ENCODE measurements around the gene DPH1. TPM values are rescaled to one million over a fixed set of nuclear protein-coding genes. Genes with fewer than 3 reads are reported as not detected.
A peak's percentile ranks its signal among the peaks of the same experiment; 100 is the strongest.

The DPH1 gene
- total and polyA plus RNA-seq, 2 of the 4 experiments (the other 2 are of a cell fraction): 24.4 to 49.9 TPM

DNA sequence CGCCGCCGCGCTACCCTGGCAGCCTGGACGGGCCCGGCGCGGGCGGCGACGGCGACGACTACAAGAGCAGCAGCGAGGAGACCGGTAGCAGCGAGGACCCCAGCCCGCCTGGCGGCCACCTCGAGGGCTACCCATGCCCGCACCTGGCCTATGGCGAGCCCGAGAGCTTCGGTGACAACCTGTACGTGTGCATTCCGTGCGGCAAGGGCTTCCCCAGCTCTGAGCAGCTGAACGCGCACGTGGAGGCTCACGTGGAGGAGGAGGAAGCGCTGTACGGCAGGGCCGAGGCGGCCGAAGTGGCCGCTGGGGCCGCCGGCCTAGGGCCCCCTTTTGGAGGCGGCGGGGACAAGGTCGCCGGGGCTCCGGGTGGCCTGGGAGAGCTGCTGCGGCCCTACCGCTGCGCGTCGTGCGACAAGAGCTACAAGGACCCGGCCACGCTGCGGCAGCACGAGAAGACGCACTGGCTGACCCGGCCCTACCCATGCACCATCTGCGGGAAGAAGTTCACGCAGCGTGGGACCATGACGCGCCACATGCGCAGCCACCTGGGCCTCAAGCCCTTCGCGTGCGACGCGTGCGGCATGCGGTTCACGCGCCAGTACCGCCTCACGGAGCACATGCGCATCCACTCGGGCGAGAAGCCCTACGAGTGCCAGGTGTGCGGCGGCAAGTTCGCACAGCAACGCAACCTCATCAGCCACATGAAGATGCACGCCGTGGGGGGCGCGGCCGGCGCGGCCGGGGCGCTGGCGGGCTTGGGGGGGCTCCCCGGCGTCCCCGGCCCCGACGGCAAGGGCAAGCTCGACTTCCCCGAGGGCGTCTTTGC is 28.0 kb downstream of the DPH1 start:
- Histone ChIP-seq H2AK9ac (replicated peaks; ENCODE audit: low read depth, low read length, poor library complexity) (peak overlapping the region; percentile 68), H3K18ac (ENCODE audit: low read depth, low read length) (peak overlapping the region; percentile 53; the same call in 1 of the 2 replicates), H4K91ac (ENCODE audit: insufficient read depth, low read depth, low read length) (peak overlapping the region; percentile 70; the same call in 1 of the 2 replicates), H4K5ac (ENCODE audit: low read depth, low read length) (peak overlapping the region; percentile 85), H3K4ac (ENCODE audit: low read depth, low read length) (peak overlapping the region; percentile 81), H3K4me3 (ENCODE audit: insufficient read depth, low read depth, low read length) (peak overlapping the region; percentile 30), H3K36me3 (ENCODE audit: control insufficient read depth, insufficient read depth, low read length) (peaks cover 46% of the 10 kb centered on the region), H3K4me2 (ENCODE audit: low read depth, low read length) (peak overlapping the region; percentile 82), H2BK120ac (ENCODE audit: low read depth, low read length) (peak overlapping the region; percentile 71), H2AFZ (replicated peaks; ENCODE audit: low read length, poor library complexity) (peak overlapping the region; percentile 77), H3K79me1 (ENCODE audit: low read depth in 1 of 2, low read length in 2 of 2) (peaks cover 13 to 52% of the 10 kb centered on the region in 2 experiments), H3K9me1 (ENCODE audit: insufficient read depth, low read length) (0 out of 2 replicates have a peak, but pooled peaks cover 7% of the 10 kb centered on the region), H2BK15ac (ENCODE audit: low read depth, low read length) (no peak overlapping the region; the same call in 2 of the 3 replicates), H2BK5ac (ENCODE audit: low read depth, low read length, poor library complexity, severe bottlenecking) (peak overlapping the region; percentile 95), H4K20me1 (ENCODE audit: insufficient read depth, low read length) (peaks cover 30% of the 10 kb centered on the region), H3K27me3 (ENCODE audit: control insufficient read depth, insufficient read depth, low read length) (no peaks in the 10 kb centered on the region), H3K27ac (ENCODE audit: insufficient read depth, low read length) (peak overlapping the region; percentile 98), H3K9me3 (ENCODE audit: control insufficient read depth, insufficient read depth, low read length) (no peaks in the 10 kb centered on the region), H3K4me1 (ENCODE audit: control insufficient read depth, insufficient read depth, low read length) (peaks cover 46% of the 10 kb centered on the region), H3K9ac (ENCODE audit: low read depth, low read length) (peak overlapping the region; percentile 84), H3K14ac (replicated peaks; ENCODE audit: low read depth, low read length) (peak overlapping the region; percentile 53), H4K8ac (ENCODE audit: low read depth in 2 of 2, low read length in 2 of 2) (peak overlapping the region; percentile 64 to 75), H2AK5ac (ENCODE audit: low read depth, low read length) (peak overlapping the region; percentile 92), H3K23ac (ENCODE audit: low read depth, low read length) (peak overlapping the region; percentile 90), H3K56ac (ENCODE audit: extremely low read depth, insufficient read depth, low read length) (peak overlapping the region; percentile 43; the same call in 1 of the 2 replicates), H2BK20ac (ENCODE audit: low read depth, low read length) (no peak overlapping the region)
- no TSS peak for BruUV-seq (replicated peaks)
- in situ Hi-C loops (cut with MboI; ENCODE audit: low sequenced_read_pairs) (no loop called here), intact Hi-C loops (cut with micrococcal nuclease) (no loop called here), dilution Hi-C loops (cut with HindIII; ENCODE audit: low sequenced_read_pairs, unreplicated experiment) (no loop called here)
- 38% methylated on average over 76 of the region's 98 CpGs; no CpG with 5 or more reads in 1 of the 2 experiments for WGBS, 2 experiments (ENCODE audit: extremely low coverage in 2 of 2, insufficient read length in 1 of 2)
- ChIA-PET POLR2A (ENCODE audit: unreplicated experiment) (no interaction called here), CTCF (interaction anchor here (0.7 to 6.3 kb wide), 8 partner anchors 10 to 225 kb away, joined by 3 to 57 read pairs (median 4); no protein-coding TSS in a partner anchor)
- DNase-seq (peak; percentile 49), ATAC-seq (ENCODE audit: low read depth) (no peak)
- TF ChIP-seq MXI1 (IDR thresholded peaks at IDR 0.05; ENCODE audit: borderline replicate concordance, low read depth, low read length) (0 out of 2 replicates have a peak, but pooled peaks have one; percentile 27), SMC3 (IDR thresholded peaks at IDR 0.05; ENCODE audit: low read depth, low read length) (no peak), CEBPB (IDR thresholded peaks at IDR 0.05; ENCODE audit: low read depth, low read length) (no peak), USF2 (IDR thresholded peaks at IDR 0.05; ENCODE audit: low read depth, low read length) (0 out of 2 replicates have a peak, but pooled peaks have one; percentile 21), MAFK (IDR thresholded peaks at IDR 0.05; ENCODE audit: low read depth, low read length) (no peak), CHD1 (IDR thresholded peaks at IDR 0.05; ENCODE audit: low read depth, low read length) (no peak; the same call in 1 of the 2 replicates), POLR2A (IDR thresholded peaks at IDR 0.05; ENCODE audit: low read depth, low read length) (no peak), NFE2L2 (IDR thresholded peaks at IDR 0.05; ENCODE audit: low read depth, low read length) (no peak)
